ENCODE data around the gene C16orf95. TPM values are rescaled to one million over a fixed set of nuclear protein-coding genes. Genes with fewer than 3 reads are reported as not detected.
"Not testable (repeated sequence)": the region's sequence is repeated elsewhere in the genome, so short reads cannot be mapped to it uniquely, and the experiment has no call there.

C16orf95 gene, protein sequence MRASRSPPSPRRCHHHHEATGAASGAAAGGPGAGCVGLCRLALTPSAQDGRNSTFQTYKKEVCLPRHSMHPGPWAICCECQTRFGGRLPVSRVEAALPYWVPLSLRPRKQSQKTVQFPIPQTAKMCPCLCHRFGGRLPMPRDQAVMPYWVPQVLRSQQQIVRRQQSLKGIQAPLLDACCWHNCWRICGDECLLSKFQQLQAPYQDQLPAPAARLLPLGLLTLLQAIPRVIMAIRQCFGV
- total RNA-seq, result 2.0 and 3.3 TPM in 2 replicates

- peak; percentile 95 to 97 for DNase-seq (ENCODE audit: low read depth in 2 of 2)
These were observed at the start of gene C16orf95 for GRCh38 chr16:87316923-87317749. Gene C16orf95 (minus strand): TSS chr16:87317392. CDS start chr16:87317242, 150 bp downstream.

DNA sequence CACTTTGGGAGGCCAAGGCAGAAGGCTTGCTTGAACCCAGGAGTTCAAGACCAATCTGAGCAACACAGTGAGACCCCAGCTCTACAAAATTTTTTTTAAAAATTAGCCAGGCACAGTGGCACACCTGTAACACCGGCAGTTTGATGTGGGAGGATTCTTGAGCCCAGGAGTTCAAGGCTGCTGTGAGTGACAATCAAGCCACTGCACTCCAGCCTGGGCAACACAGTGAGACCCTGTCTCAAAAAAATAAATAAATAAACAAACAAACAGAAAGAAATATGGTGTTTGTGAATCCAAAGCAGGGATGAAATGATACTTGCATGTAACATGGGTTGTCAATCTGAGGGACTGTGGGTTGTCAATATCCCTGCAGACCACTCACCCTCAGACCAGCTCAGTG, 49.7 kb upstream of the C16orf95 start:
- no peak for DNase-seq (ENCODE audit: low read depth in 2 of 2)

DNA sequence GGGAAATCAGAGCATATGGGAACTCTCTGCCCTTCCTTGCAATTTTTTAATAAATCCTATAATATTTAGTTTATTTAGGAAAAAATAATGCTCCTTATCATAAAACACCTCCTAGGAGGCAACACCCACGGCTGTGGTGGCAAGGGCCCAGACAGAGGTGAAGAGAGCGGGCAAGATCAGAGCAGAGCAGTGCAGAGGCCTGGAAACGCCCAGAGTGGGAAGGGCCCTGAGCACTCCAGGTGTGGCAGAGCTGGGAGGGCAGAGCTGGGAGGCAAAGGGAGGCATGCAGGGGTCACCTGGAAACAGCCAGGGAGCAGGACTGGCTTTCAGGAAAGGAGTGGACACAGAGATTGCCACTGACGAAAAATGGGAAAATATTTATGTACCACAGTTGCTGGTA, 49.1 kb upstream of the C16orf95 start:
- no peak for DNase-seq (ENCODE audit: low read depth in 2 of 2)

GRCh38 chr16:87365021-87365713, 48.0 kb upstream of the C16orf95 start:
- DNase-seq (ENCODE audit: low read depth in 2 of 2), result no peak

- DNase-seq (ENCODE audit: low read depth in 2 of 2), result peak in 1 of 2 donors; percentile 57
These were observed 46.7 kb upstream of the C16orf95 start for GRCh38 chr16:87363771-87364455.

GRCh38 chr16:87362828-87363559, 45.8 kb upstream of the C16orf95 start:
- DNase-seq (ENCODE audit: low read depth in 2 of 2), result not testable (repeated sequence)

GRCh38 chr16:87361916-87362619, 44.9 kb upstream of the C16orf95 start:
- DNase-seq (ENCODE audit: low read depth in 2 of 2), result peak in 1 of 2 donors; percentile 58

- no peak for DNase-seq (ENCODE audit: low read depth in 2 of 2)
These were observed 43.8 kb upstream of the C16orf95 start for GRCh38 chr16:87360862-87361610.

- no peak for DNase-seq (ENCODE audit: low read depth in 2 of 2)
These were observed 41.9 kb upstream of the C16orf95 start for GRCh38 chr16:87359121-87359520.

GRCh38 chr16:87358696-87359095, 41.5 kb upstream of the C16orf95 start:
- no peak for DNase-seq (ENCODE audit: low read depth in 2 of 2)

GRCh38 chr16:87358250-87358649, 41.1 kb upstream of the C16orf95 start:
- no peak for DNase-seq (ENCODE audit: low read depth in 2 of 2)

DNA sequence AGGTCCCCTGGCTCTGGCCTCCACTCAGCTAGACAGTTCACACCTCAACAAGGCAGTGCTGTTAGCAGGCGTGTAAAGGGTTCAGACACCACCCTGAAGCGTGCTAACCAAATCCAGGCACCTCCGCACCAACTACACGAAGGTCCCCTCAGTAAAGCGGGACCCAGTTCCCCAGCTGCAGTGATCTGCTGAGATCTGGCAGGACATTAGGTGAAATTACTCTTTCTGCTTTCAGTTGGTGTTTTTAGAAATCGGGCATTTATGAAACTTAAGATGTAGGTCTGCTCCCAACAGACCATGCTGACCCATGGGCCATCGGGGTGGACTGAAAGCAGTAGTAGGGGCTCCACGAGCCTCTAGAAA, 39.3 kb upstream of the C16orf95 start:
- DNase-seq (ENCODE audit: low read depth in 2 of 2), result no peak

DNA sequence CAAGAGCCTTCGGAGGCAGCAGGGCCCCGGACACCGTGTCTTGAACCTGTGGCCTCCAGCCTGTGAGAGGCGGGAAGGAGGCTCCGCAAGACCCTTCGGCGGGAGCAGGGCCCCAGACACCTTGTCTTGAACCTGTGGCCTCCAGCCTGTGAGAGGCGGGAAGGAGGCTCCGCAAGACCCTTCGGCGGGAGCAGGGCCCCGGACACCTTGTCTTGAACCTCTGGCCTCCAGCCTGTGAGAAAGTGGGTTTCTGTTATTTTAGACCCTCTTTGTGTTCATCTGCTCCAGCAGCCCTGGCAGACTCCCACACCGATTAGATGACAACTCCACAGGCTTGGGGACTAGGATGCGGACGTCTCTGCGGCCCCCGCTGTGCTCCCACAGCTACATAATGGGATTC, 36.4 kb upstream of the C16orf95 start:
- no peak for DNase-seq (ENCODE audit: low read depth in 2 of 2)

GRCh38 chr16:87352818-87353217, 35.6 kb upstream of the C16orf95 start:
- no peak for DNase-seq (ENCODE audit: low read depth in 2 of 2)

DNA sequence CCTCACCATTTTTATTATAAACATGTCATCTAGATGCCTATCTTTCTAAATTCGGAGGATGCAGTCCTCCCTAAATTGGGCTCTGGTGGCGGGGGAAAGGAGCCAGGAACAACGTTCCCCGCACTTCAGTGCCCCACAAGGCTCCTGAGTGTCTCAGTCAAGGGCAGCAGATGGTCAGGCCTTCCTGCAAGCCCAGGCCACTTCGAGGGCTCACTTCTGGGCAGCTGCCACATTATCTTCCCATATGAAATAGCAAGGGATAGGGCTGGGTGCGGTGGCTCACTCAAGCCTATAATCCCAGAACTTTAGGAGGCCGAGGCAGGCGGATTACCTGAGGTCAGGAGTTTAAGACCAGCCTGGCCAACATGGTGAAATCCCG, 34.1 kb upstream of the C16orf95 start:
- no peak for DNase-seq (ENCODE audit: low read depth in 2 of 2)

DNA sequence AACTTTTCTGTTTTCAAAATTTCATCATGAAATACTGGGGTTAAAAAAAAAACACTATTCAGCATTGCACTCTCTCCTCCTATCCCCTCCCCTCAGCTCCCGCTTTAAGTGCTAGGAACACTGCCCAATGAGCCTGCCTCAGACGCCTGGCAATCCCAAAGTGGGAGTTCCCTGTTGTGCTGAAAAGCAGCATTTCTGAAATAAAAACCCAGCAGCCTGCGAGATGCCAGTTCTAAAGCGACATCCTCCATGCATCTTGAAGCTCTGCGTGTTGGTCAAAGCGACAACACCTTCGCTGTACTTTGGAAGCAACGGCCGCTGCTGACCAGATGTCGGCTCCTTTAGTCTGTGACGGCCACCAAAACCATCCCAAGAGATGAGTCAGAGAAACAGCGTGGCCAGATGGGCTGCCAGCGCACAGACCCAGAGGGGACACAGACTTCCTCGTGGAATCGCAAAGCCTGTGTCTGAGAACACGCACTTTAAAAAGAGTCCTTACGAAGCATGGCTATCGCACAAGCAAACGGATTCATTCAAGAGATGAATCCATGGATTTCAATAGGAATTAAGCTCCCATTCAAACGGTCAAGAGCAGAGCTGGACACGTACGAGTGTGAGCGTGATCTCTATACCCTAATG, 33.6 kb upstream of the C16orf95 start:
- no peak for DNase-seq (ENCODE audit: low read depth in 2 of 2)

DNA sequence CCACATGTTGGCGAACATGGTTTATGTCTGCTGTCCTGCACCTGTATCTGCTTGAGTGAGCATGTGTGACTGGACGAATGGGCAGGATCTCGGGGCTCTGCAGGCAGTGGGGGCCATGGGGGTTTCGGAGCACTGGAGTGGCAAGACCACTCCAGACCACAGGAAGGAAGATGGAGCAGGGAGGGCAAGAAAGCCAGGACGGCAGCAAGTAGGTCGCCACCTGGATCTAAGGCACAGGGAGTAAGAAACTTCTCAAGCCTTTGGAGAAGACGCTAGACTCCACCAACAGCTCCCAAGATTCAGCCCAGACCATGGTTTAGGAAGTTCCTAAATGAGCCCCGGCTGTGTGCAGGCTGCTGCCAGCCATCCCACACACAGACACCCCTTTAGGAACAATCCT, 32.8 kb upstream of the C16orf95 start:
- DNase-seq (ENCODE audit: low read depth in 2 of 2), result no peak

GRCh38 chr16:87348616-87349157, 31.5 kb upstream of the C16orf95 start:
- no peak for DNase-seq (ENCODE audit: low read depth in 2 of 2)
